Testis (tissue), 2 donors: ENCODE measurements around the gene OR1F1.

Experiments
- POLR2A ChIP-seq: fragments of 450-650 bp; IDR thresholded peaks from one replicate; pipeline ENCODE4 v1.6.1; 2017; ENCODE audit warnings: antibody characterized with exemption, mild to moderate bottlenecking, moderate library complexity
- TF ChIP-seq, protein P1 (sequence below), 3 experiments: fragments of 450-650 bp in 2 of 3; fragments of 200-600 bp in 1 of 3; sonication (generic) in 1 of 3; IDR thresholded peaks; one replicate each; pipeline ENCODE4 v1.5.1; 2016 to 2019; ENCODE audit warnings: antibody characterized with exemption in 3 of 3, mild to moderate bottlenecking in 2 of 3, moderate library complexity in 1 of 3

GRCh38 chr16:3214904-3215600 lies 27.0 kb downstream of the OR1F1 start:
- TF ChIP-seq, protein P1, sequence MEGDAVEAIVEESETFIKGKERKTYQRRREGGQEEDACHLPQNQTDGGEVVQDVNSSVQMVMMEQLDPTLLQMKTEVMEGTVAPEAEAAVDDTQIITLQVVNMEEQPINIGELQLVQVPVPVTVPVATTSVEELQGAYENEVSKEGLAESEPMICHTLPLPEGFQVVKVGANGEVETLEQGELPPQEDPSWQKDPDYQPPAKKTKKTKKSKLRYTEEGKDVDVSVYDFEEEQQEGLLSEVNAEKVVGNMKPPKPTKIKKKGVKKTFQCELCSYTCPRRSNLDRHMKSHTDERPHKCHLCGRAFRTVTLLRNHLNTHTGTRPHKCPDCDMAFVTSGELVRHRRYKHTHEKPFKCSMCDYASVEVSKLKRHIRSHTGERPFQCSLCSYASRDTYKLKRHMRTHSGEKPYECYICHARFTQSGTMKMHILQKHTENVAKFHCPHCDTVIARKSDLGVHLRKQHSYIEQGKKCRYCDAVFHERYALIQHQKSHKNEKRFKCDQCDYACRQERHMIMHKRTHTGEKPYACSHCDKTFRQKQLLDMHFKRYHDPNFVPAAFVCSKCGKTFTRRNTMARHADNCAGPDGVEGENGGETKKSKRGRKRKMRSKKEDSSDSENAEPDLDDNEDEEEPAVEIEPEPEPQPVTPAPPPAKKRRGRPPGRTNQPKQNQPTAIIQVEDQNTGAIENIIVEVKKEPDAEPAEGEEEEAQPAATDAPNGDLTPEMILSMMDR (IDR thresholded peaks at IDR 0.05) = no peak
- TF ChIP-seq POLR2A = no peak
